CD4-positive, alpha-beta T cell treated with Interferon alpha-2 for 1 hour (primary cell): ENCODE data around the gene ETNK2.

Source experiments
- DNase-seq, 2 donors: peaks; one replicate each; pipeline ENCODE4 v3.0.0-alpha.2; 2020 to 2022

ETNK2 gene, protein sequence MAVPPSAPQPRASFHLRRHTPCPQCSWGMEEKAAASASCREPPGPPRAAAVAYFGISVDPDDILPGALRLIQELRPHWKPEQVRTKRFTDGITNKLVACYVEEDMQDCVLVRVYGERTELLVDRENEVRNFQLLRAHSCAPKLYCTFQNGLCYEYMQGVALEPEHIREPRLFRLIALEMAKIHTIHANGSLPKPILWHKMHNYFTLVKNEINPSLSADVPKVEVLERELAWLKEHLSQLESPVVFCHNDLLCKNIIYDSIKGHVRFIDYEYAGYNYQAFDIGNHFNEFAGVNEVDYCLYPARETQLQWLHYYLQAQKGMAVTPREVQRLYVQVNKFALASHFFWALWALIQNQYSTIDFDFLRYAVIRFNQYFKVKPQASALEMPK

DNA sequence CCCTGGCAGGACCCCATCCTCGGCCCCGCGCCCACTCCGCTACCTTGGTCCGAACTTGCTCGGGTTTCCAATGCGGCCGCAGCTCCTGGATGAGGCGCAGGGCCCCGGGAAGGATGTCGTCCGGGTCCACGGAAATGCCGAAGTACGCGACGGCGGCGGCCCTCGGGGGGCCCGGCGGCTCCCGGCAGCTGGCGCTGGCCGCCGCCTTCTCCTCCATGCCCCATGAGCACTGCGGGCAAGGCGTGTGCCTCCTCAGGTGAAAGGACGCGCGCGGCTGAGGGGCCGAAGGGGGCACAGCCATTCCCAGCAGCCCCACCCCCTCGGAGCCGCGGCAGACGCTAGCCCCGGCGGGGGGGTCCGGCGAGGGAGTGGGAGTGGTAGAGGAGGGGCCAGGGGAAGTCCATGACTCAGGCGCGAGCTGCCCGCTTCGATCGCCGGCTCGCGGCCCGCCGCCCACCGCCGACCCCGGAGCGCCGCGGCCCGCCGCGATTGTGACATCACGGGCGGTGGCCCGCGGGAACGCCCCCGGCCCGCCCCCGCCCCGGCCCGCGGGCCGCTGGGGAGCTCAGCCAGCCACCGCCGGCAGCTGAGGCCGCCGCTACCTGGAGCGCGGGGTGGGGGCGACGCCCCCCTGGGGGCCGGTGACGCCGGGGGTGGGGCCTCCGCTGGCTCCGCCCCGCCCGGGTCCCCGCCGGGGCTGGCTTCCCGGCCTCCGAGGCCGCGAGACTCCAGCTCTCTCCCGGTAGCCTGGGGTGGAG is at the start of gene ETNK2:
ETNK2 (minus strand) TSS at position 493 of the 758 bp plus-strand sequence; CDS start at position 301, 192 bp downstream.
- peak; percentile 59 to 73 for DNase-seq

- DNase-seq, result no peak
Observed at GRCh38 chr1:204201348-204202040, 49.6 kb upstream of the ETNK2 start.

DNA sequence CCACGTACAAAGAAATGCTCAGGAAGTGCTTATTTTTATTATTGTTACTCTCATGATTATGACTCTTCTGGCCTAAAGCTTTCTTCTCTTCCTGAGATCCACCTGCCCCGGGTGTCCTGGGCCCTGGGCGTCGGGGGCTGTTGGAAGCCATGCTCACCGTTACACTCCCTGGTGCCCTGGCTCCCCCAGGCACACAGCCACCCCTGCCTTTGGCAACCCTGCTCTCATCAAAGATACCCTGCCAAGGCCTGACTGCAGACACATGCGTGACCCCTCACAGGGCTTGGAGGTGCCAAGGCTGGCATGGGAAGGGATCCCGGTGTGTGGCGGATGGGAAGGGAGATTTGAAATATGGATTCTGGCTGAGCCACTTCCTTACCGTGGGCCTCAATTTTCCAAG is 47.7 kb upstream of the ETNK2 start:
- no peak for DNase-seq

GRCh38 chr1:204198348-204199340 is 46.8 kb upstream of the ETNK2 start:
- no peak for DNase-seq

DNA sequence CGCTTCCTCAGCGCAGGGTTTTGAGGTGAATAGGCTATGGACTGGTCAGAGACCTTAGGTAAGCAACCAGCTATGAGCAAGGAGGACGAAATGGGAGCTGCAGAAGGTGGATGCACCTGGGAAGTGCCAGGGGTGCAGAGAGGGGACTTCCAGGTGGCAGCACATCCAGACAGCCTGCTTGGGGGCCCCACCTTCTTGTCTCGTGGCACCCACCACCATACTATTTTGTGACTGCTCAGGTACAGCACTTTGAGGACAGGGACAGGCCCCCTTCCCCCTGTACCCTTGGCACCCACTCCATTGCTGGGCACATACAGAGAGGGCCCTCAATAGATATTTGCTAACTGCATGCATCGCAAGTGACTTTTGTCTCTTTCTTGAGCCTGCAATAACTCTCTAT is 45.2 kb upstream of the ETNK2 start:
- no peak for DNase-seq

GRCh38 chr1:204196068-204196795 is 44.4 kb upstream of the ETNK2 start, which contains the start of gene KISS1:
Gene KISS1, minus strand, starts transcription at chr1:204196491. Its CDS starts 3,615 bp downstream, at chr1:204192876.
- no peak for DNase-seq

DNA sequence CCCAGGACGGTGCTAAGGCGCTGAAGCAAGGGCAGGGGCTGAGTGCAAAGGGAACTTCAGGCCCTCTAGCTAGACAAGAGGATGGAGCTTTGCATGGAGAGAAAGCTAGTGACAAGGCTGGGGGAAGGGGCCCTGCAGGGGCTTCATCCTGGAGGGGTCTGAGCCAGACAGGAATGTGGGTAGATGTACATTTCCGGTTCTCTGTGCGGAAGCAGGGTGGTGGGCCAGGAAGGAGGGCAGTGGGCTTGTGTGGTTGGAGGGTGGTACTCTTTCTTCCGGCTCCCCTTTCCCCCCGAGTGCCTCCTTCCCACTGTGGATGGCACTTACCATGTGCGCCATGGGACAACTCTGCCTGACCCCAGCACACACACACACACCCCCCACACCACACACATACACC is 42.9 kb upstream of the ETNK2 start:
- DNase-seq, result no peak

DNA sequence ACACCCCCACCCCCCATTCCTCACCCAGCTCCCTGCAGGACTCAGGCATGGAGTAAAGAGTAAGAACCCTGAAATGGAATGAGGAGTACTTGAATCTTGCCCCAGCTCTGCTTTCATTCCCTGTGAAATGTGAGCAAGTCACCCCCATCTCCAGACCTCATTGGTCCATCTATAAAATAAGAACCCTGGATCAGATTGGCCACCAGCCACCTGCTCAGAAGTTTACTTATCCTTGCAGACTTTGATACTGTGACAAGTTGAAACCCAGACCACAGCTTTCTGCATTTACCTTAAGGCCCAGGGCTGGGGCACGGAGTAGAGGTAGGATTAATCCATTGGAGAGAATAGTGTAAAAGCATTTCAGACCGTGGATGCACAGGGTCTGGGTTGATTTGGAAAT is 42.2 kb upstream of the ETNK2 start:
- DNase-seq, result no peak

DNA sequence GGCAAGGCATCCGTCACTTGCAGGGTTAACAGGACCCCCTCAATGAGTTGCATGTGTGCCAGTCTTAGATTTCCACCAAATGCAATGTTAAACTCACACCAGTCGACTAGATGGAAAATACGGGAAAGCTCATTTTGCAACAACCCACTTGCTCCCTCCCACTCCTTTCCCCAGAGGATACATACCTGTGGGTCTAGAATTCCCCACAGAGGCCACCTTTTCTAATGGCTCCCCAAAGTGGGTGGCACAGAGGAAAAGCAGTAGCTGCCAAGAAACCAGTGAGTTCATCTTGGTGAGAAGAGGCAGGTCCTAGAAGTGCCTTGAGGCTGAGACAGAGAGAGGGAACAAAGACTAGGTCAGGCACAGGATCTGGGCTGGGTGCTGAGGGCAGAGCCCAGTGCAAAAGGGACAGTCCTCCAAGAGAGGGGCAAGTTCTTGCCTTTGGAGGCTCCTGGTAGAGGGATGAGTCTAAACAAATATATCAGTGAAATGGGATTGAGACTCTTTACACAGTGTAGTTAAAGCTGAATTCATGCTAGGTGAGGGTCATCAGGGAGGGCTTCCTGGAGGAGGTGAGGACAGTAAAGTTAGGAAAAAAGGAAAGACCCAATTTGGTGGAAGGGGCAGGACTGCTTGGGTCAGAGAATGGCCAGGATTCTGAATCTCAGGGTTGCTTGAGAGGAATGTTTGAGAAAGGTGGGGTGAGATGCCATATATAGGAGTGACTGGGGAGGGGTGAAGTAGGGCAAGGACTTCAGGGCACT is 40.9 kb upstream of the ETNK2 start:
- DNase-seq, result no peak

- no peak for DNase-seq
Observed at GRCh38 chr1:204192046-204192445, 40.2 kb upstream of the ETNK2 start.

DNA sequence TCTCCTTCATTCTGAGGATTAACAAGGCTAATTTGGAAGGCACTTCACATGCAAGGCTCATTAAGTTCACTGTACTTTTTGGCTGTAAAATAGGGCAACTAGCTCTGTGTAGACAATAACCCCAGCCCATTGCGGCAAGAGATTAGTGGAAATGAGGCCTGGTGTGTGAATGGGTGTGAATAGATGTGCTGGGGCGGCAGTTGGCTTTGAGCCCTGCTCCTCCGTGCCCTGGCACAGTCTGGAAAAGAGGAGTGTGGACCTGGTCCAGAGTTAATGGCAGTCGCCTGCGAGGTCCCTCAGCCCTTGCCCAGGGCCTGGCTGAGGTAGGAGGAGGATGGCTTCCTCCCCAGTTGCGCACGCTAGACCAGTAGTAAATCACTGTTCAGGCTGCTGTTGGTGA is 39.6 kb upstream of the ETNK2 start:
- DNase-seq, result no peak

DNA sequence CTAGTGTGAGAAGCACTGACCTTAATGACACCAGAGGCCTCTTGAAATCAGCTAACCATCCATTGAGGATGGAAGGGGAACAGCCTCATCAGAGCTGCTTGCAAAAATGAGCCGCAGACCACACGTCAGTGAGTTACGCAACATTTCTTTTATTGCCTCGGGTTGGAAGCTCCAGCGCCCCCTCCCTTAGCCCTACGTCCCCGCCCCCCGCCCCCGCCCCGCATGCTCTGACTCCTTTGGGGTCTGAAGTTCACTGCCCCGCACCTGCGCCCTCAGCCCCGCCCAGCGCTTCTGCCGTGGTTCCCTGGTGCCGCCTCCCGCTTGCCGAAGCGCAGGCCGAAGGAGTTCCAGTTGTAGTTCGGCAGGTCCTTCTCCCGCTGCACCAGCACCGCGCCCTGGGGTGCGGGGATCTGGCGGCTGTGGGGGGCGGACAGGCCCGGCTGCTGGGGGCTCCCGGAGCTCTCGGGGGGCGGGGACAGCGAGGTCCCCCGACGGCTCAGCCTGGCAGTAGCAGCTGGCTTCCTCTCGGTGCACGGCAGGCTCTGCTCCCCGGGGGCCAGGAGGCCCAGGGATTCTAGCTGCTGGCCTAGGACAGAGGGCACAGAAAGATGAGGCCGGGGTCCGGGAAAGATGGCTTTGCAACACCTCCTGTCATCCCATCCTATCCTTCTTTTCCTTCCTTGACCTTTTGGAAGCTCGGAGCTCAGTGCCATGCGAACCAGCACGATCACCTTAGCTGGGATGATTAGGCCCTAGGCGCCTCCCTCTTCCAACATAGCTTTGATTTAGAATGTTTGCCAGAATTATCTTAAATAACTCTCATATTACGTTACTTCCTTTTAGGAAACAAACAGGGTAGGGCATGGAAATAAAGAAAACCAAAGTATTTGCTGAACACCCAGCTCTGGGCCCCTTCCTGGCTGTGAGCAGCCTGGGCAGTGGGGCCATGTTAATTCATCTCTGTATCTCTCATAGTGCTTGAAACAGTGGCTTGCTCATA is 38.7 kb upstream of the ETNK2 start:
- peak in 1 of 2 donors; percentile 28 for DNase-seq

- no peak for DNase-seq
Observed at GRCh38 chr1:204188959-204189639, 37.3 kb upstream of the ETNK2 start.

DNA sequence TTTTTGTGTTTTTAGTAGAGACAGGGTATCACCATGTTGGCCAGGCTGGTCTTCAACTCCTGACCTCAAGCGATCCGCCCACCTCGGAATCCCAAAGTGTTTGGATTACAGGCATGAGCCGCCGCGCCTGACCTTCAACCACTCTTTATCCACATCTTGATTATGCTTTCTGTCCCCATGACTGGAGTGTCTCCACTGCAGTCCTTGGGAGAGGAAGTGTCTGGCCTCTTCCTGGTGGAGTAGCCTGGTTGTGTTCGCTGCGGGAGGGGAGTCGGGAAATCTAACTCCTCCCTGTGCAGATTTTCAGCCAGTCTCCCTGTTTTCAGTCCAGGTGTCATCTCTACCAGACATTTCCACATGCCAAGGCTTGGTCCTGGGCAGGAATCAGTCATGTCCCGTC is 34.8 kb upstream of the ETNK2 start:
- no peak for DNase-seq

DNA sequence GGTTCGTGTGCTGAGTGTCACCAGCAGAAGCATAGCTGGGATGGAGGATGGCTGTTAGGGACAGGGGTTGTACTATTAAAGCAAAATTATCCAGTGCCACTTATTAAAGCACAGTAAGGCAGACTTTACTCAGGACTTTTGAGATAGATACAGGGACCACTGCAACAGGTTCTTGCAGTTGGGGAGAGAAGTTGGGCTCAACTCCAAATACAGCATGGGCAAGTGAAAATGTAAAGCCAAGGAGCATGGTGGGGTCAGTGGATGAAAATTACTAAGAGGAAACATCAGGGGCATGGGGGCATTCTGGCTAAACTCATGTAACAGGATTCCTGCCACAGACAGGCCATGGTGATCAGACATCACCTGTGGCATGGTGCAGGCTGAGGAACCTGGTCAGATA is 29.3 kb upstream of the ETNK2 start:
- DNase-seq, result no peak

DNA sequence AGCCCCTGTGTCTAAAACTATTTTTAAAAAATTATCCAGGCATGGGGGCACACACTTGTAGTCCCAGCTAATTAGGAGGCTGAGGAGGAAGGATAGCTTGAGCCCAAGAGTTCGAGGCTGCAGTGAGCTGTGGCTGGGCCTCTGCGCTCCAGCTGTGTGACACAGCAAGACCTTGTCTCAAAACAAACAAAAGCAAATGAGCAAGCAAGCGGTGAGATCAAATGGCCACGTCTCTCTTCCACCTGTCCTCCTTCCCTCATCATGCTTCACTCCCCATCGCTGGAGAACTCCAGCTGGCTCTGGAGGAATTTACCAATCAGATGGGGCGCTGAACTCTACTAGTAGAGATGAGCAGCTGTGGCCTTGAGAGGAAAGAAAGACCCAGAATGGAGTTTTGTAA is 28.3 kb upstream of the ETNK2 start:
- DNase-seq, result no peak

DNA sequence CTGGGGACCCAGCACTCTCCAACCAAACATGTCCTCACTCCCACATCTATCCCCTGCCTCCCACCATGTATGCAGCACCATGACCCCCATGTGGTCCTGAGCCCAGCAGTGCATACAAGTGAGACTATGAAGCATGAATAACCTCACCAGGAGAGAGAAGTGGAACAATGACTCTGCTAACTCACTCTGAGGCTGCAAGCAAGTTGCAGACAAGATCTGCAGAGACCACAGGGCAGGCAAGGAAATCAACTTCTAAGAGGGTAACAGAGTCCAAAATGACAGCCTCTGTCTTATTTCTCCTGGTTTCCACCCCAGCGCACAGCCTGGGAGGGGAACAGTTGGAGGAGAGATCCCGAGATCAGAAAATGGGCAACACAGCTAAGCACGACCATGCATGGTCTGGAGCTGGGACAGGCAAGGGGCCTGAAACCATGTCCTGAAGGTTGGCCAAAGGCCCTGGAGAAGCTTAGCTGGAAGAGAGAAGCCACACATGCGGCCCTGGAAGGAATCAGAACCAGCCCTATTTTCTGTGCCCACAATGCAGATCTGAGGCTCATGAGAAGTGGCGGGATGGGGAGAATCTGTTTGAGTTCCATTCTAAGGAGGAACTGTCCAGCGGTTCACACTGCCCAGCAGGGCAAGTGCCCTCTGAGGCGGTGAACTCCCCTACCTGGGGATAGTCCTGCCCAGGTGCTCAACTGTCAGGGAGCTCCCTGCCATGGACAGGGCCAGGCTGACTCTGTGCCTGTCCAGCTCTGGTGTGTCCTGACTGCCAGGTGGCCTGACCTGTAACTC is 26.8 kb upstream of the ETNK2 start:
- no peak for DNase-seq

DNA sequence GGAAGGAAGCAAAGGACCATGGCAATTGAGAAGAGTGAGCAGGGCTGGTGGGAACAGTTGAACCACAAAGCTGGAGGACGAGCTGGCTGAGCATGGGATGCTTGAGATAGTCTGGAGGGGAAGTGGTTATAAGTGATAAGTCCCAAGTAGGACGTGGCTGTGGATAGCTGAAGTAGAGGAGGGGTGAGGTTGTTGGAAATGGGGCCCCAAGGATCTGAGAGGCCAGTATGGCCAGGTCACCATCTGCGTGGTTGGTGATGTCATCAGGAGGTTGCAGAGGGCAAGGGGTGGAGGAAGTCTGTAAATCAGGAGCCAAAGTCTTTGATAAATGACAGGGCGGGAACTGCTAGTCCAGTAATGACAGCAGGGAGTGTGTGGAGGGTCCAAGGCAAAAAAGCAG is 25.3 kb upstream of the ETNK2 start:
- DNase-seq, result no peak
